ENCODE measurements around the gene BICC1.

Gene BICC1

GRCh38 chr10:58488921-58489320 lies 23.8 kb upstream of the BICC1 start:
- Histone ChIP-seq H3K4me2 (ENCODE audit: low read length) (no peak overlapping the region), H3K27ac (ENCODE audit: low read depth, low read length, poor library complexity, severe bottlenecking) (no peak overlapping the region), H3K36me3 (ENCODE audit: insufficient read depth, low read length) (no peaks in the 10 kb centered on the region), H3K9me3 (ENCODE audit: low read length) (no peaks in the 10 kb centered on the region), H3K4me3 (ENCODE audit: low read depth, low read length, poor library complexity, severe bottlenecking) (no peak overlapping the region), H3K27me3 (ENCODE audit: insufficient read depth, low read length) (no peaks in the 10 kb centered on the region), H2AFZ (ENCODE audit: low read length) (no peak overlapping the region), H3F3A (ENCODE audit: insufficient read depth, low read length) (no peaks in the 10 kb centered on the region), H3K9me2 (ENCODE audit: low read depth, low read length) (no peaks in the 10 kb centered on the region), H3K9ac (ENCODE audit: low read length) (no peak overlapping the region), H3K79me2 (ENCODE audit: insufficient read depth, low read length) (no peaks in the 10 kb centered on the region), H4K20me1 (ENCODE audit: insufficient read depth, low read length) (no peaks in the 10 kb centered on the region), H3K4me1 (ENCODE audit: insufficient read depth, low read length, severe bottlenecking) (no peaks in the 10 kb centered on the region)
- TF ChIP-seq CTCF (IDR thresholded peaks at IDR 0.05; ENCODE audit: low read length) (no peak), EZH2 (IDR thresholded peaks at IDR 0.05; ENCODE audit: borderline replicate concordance, low read length) (no peak)

- H3K79me2 ChIP-seq (ENCODE audit: insufficient read depth, low read length): no peaks in the 10 kb centered on the region
- H2AFZ ChIP-seq (ENCODE audit: low read length): no peak overlapping the region
- H3K4me1 ChIP-seq (ENCODE audit: insufficient read depth, low read length, severe bottlenecking): no peaks in the 10 kb centered on the region
- H3K4me3 ChIP-seq (ENCODE audit: low read depth, low read length, poor library complexity, severe bottlenecking): no peak overlapping the region
- TF ChIP-seq EZH2 (IDR thresholded peaks at IDR 0.05; ENCODE audit: borderline replicate concordance, low read length) (no peak), CTCF (IDR thresholded peaks at IDR 0.05; ENCODE audit: low read length) (no peak)
- no peaks in the 10 kb centered on the region for H3K9me2 ChIP-seq (ENCODE audit: low read depth, low read length)
- no peak overlapping the region for H3K4me2 ChIP-seq (ENCODE audit: low read length)
- H3K27ac ChIP-seq (ENCODE audit: low read depth, low read length, poor library complexity, severe bottlenecking): no peak overlapping the region
- H3K9me3 ChIP-seq (ENCODE audit: low read length): no peaks in the 10 kb centered on the region
- H4K20me1 ChIP-seq (ENCODE audit: insufficient read depth, low read length): no peaks in the 10 kb centered on the region
- no peaks in the 10 kb centered on the region for H3K36me3 ChIP-seq (ENCODE audit: insufficient read depth, low read length)
- no peak overlapping the region for H3K9ac ChIP-seq (ENCODE audit: low read length)
- no peaks in the 10 kb centered on the region for H3K27me3 ChIP-seq (ENCODE audit: insufficient read depth, low read length)
- H3F3A ChIP-seq (ENCODE audit: insufficient read depth, low read length): no peaks in the 10 kb centered on the region
Measured at GRCh38 chr10:58502956-58503355, 9.7 kb upstream of the BICC1 start.

GRCh38 chr10:58508316-58508715 lies 4.4 kb upstream of the BICC1 start:
- H2AFZ ChIP-seq (ENCODE audit: low read length): no peak overlapping the region
- no peak overlapping the region for H3K9ac ChIP-seq (ENCODE audit: low read length)
- TF ChIP-seq EZH2 (IDR thresholded peaks at IDR 0.05; ENCODE audit: borderline replicate concordance, low read length) (no peak), CTCF (IDR thresholded peaks at IDR 0.05; ENCODE audit: low read length) (no peak)
- no peaks in the 10 kb centered on the region for H3K9me2 ChIP-seq (ENCODE audit: low read depth, low read length)
- no peaks in the 10 kb centered on the region for H3K27me3 ChIP-seq (ENCODE audit: insufficient read depth, low read length)
- no peaks in the 10 kb centered on the region for H3K4me1 ChIP-seq (ENCODE audit: insufficient read depth, low read length, severe bottlenecking)
- H3K27ac ChIP-seq (ENCODE audit: low read depth, low read length, poor library complexity, severe bottlenecking): no peak overlapping the region
- no peaks in the 10 kb centered on the region for H4K20me1 ChIP-seq (ENCODE audit: insufficient read depth, low read length)
- no peaks in the 10 kb centered on the region for H3K36me3 ChIP-seq (ENCODE audit: insufficient read depth, low read length)
- H3K9me3 ChIP-seq (ENCODE audit: low read length): no peaks in the 10 kb centered on the region
- H3K4me2 ChIP-seq (ENCODE audit: low read length): no peak overlapping the region
- no peaks in the 10 kb centered on the region for H3F3A ChIP-seq (ENCODE audit: insufficient read depth, low read length)
- H3K79me2 ChIP-seq (ENCODE audit: insufficient read depth, low read length): no peaks in the 10 kb centered on the region
- H3K4me3 ChIP-seq (ENCODE audit: low read depth, low read length, poor library complexity, severe bottlenecking): no peak overlapping the region

All from OCI-LY1 (cell line).